Spleen (tissue), 11 donors: ENCODE results near the gene WFDC1. TPM values are rescaled to one million over a fixed set of nuclear protein-coding genes. Genes with fewer than 3 reads are reported as not detected.

Experiments used
- DNase-seq: peaks from one replicate; pipeline ENCODE4 v3.0.0-alpha.2; 2020
- H3K27ac ChIP-seq, 8 donors: fragments of 200-600 bp; sonication (generic) in 7 of 8; 1 replicate in 4 of 8; 2 replicates in 4 of 8; pipeline versions ENCODE4 v1.5.0 to v1.8.0; 2016 to 2021; ENCODE audit warnings: inconsistent platforms in 4 of 8, mild to moderate bottlenecking in 4 of 8, moderate library complexity in 1 of 8
- H3K27me3 ChIP-seq, 7 donors: fragments of 200-600 bp; sonication (generic) in 6 of 7; replicated peaks in 1 of 7; 1 replicate in 4 of 7; 2 replicates in 3 of 7; pipeline versions ENCODE4 v1.5.0 to v1.8.0; 2016 to 2021; ENCODE audit warnings: inconsistent platforms in 3 of 7, mild to moderate bottlenecking in 1 of 7
- H3K36me3 ChIP-seq, 6 donors: fragments of 200-600 bp; sonication (generic) in 5 of 6; 1 replicate in 4 of 6; 2 replicates in 2 of 6; pipeline versions ENCODE4 v1.5.0 to v1.8.0; 2016 to 2021; ENCODE audit warnings: inconsistent platforms in 2 of 6
- H3K4me1 ChIP-seq, 6 donors: fragments of 200-600 bp; sonication (generic) in 5 of 6; 1 replicate in 3 of 6; 2 replicates in 3 of 6; pipeline versions ENCODE4 v1.5.0 to v1.8.0; 2016 to 2021; ENCODE audit warnings: inconsistent platforms in 3 of 6
- H3K4me3 ChIP-seq, 8 donors: fragments of 200-600 bp; sonication (generic) in 7 of 8; 1 replicate in 4 of 8; 2 replicates in 4 of 8; pipeline versions ENCODE4 v1.5.0 to v1.8.0; 2016 to 2021; ENCODE audit warnings: inconsistent platforms in 4 of 8, mild to moderate bottlenecking in 4 of 8, moderate library complexity in 2 of 8
- H3K9me3 ChIP-seq, 8 donors: fragments of 200-600 bp; sonication (generic) in 7 of 8; 1 replicate in 4 of 8; 2 replicates in 4 of 8; pipeline versions ENCODE4 v1.5.0 to v1.8.0; 2016 to 2021; ENCODE audit warnings: inconsistent platforms in 4 of 8
- POLR2A ChIP-seq, 3 donors: fragments of 450-650 bp; IDR thresholded peaks; one replicate each; pipeline ENCODE4 v1.5.1; 2017; ENCODE audit warnings: antibody characterized with exemption in 3 of 3, mild to moderate bottlenecking in 1 of 3
- POLR2AphosphoS5 ChIP-seq, 3 donors: sonication (generic); formaldehyde crosslinking; IDR thresholded peaks; one replicate each; pipeline ENCODE4 v1.5.1; 2017; ENCODE audit warnings: antibody characterized with exemption in 3 of 3
- WGBS, 5 donors: extraction: QIAGEN DNeasy Blood & Tissue Kit in 3 of 5; methylation state at CpG; one replicate each; pipeline versions ENCODE4 v1.1.5 to v1.1.7; 2013 to 2018; 5-methylcytosine and 5-hydroxymethylcytosine counted together
- intact Hi-C: fragments of 100-400 bp; cut with DNase I; formaldehyde crosslinking; loops from one replicate; pipeline ENCODE4 v1.15.0; 2023; ENCODE audit warnings: low total_unique reads
- polyA plus RNA-seq, 3 donors: library from polyadenylated mRNA; stranded (reverse); fragments of 200-250 nt; gene quantifications; one replicate each; pipeline ENCODE4 v1.2.1, GENCODE V29; 2013
- total RNA-seq, 7 donors: library from RNA; depleted of rRNA in 3 of 7; stranded (reverse); fragments of >200 nt in 3 of 7; fragmentation: NEBNext Ultra II Directional in 4 of 7; extraction: Animal tissue kit (Norgen Biotek cat#: 25700) in 4 of 7; gene quantifications; one replicate each; pipeline versions ENCODE4 v1.1.0 to v1.2.1, GENCODE V29; 2016 to 2021
- TF ChIP-seq, protein P1 (sequence below), 11 experiments: fragments of 200-600 bp in 7 of 11; fragments of 450-650 bp in 4 of 11; sonication (generic) in 4 of 11; IDR thresholded peaks in 8 of 11; conservative IDR thresholded peaks in 3 of 11; 1 replicate in 7 of 11; 2 replicates in 4 of 11; pipeline versions ENCODE4 v1.4.0 to v1.8.0; 2016 to 2021; ENCODE audit warnings: antibody characterized with exemption in 11 of 11, inconsistent platforms in 4 of 11, mild to moderate bottlenecking in 1 of 11
- donor health status: healthy with polysubstance abuse.
- donor health status: DM: no; HTN: no; CAD: no; lungs with moderate emphysema.
- donor health status: DM: no; HTN: no; CAD: no.
- donor health status: Bipolar disorder and iron deficiency.
- donor health status: healthy.
- donor health status: DM: no; HTN: no; CAD: no.
- donor health status: DM: yes; HTN: yes; CAD: no.

Gene WFDC1
- total and polyA plus RNA-seq, 10 donors: 1.6 to 6.6 (median 2.2) TPM

DNA sequence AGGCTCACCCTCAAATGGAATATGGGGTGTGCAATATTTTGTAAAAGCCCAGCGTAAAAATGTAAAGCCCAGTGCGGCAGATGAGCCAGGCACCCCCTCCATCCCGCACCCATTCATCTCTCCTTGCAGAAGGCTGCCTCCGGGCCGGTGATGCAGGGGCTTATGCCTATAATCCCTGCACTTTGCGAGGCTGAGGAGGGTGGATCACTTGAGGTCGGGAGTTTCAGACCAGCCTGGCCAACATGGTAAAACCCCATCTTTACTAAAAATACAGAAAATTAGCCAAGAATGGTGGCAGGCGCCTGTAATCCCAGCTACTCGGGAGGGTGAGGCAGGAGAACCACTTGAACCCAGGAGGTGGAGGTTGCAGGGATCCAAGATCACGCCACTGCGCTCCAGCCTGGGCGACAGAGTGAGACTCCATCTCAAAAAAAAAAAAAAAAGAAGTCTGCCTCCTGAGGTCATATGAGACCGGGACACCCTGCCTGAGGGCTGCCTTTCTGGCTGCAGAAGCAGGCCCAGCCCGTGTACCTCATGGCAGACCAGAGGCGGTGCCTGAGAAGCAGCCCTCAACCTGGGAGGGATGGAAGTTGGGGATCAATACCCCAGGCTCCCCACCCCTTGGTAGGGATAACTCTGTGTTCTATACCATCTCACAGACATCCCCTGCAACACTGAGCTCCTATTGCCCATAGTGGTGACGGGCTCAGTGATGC, 56.2 kb downstream of the WFDC1 start:
- DNase-seq: no peak
- H3K9me3 ChIP-seq: no peaks in the 10 kb centered on the region
- 86 to 94% (median 87%) methylated on average over 15 to 16 of the region's 16 CpGs for WGBS, 5 donors
- H3K4me1 ChIP-seq: no peaks in the 10 kb centered on the region
- TF ChIP-seq POLR2AphosphoS5 (IDR thresholded peaks at IDR 0.05) (no peak), POLR2A (IDR thresholded peaks at IDR 0.05) (no peak)
- TF ChIP-seq, protein P1, sequence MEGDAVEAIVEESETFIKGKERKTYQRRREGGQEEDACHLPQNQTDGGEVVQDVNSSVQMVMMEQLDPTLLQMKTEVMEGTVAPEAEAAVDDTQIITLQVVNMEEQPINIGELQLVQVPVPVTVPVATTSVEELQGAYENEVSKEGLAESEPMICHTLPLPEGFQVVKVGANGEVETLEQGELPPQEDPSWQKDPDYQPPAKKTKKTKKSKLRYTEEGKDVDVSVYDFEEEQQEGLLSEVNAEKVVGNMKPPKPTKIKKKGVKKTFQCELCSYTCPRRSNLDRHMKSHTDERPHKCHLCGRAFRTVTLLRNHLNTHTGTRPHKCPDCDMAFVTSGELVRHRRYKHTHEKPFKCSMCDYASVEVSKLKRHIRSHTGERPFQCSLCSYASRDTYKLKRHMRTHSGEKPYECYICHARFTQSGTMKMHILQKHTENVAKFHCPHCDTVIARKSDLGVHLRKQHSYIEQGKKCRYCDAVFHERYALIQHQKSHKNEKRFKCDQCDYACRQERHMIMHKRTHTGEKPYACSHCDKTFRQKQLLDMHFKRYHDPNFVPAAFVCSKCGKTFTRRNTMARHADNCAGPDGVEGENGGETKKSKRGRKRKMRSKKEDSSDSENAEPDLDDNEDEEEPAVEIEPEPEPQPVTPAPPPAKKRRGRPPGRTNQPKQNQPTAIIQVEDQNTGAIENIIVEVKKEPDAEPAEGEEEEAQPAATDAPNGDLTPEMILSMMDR (IDR thresholded peaks at IDR 0.05 in 8 of 11, conservative IDR thresholded peaks at IDR 0.05 in 3 of 11): no peak
- H3K27ac ChIP-seq: no peak overlapping the region
- intact Hi-C loops: no loop called here
- no peaks in the 10 kb centered on the region for H3K36me3 ChIP-seq
- H3K27me3 ChIP-seq: peaks cover 0 to 19% (median 0%) of the 10 kb centered on the region in 7 donors
- no peak overlapping the region for H3K4me3 ChIP-seq

DNA sequence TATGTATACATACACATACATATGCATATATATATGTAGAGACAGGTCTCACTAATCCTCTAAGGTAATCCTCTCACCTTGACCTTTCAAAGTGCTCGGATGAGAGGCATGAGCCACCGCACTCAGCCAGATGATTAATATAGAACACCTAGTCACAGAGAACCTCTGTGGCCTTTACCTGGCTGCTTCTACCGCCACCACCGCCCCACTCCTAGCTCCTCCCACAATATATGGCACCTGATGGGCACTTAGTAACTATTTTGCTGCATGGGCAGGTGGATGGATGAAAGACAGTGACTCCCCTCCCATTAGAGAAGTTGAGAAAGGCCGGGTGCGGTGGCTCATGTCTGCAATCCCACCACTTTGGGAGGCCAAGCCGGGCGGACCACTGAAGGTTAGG, 57.0 kb downstream of the WFDC1 start:
- no peak for DNase-seq
- Histone ChIP-seq H3K27ac (no peak overlapping the region), H3K9me3 (no peaks in the 10 kb centered on the region), H3K4me3 (no peak overlapping the region), H3K27me3 (peaks cover 0 to 15% (median 0%) of the 10 kb centered on the region in 7 donors), H3K4me1 (no peaks in the 10 kb centered on the region), H3K36me3 (no peaks in the 10 kb centered on the region)
- intact Hi-C loops: no loop called here
- TF ChIP-seq, protein P1 (IDR thresholded peaks at IDR 0.05 in 8 of 11, conservative IDR thresholded peaks at IDR 0.05 in 3 of 11): no peak
- no peak for TF ChIP-seq POLR2A (IDR thresholded peaks at IDR 0.05)
- TF ChIP-seq POLR2AphosphoS5 (IDR thresholded peaks at IDR 0.05): no peak
- WGBS, 5 donors: 88 to 94% (median 91%) methylated on average over 7 to 8 of the region's 8 CpGs

DNA sequence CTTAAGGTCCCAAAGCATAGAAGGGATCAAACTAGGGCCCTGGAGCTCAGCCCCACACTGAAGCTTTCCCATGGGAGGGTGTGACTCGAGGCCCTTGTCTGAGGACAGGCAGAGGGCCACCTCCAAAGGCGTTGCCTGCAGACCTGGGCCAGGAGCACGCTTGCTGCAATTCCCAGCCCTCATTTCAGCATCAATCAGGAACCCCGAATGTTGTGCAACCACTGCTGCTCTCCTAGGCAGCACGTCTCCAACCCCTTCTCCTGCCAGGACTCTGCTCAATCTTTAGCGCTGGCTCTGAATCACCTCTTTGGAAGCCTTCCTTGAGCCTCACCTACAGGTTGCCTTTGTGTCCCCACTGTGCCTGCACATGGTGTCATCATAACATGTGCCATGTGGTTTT, 59.6 kb downstream of the WFDC1 start:
- intact Hi-C loops: no loop called here
- no peaks in the 10 kb centered on the region for H3K4me1 ChIP-seq

DNA sequence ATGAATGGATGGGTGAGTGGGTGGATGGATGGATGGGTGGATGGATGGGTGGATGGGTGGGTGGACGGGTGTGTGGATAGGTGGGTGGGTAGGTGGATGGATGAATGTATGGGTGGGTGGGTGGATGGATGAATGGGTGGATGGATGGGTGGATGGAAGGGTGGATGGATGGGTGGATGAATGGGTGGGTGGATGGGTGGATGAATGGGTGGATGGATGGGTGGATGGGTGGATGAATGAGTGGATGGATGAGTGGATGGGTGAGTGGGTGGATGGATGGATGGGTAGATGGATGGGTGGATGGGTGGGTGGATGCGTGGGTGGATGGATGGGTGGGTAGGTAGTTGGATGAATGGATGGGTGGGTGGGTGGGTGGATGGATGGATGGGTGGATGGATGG, 60.5 kb downstream of the WFDC1 start:
- no peak overlapping the region for H3K27ac ChIP-seq
- no peaks in the 10 kb centered on the region for H3K36me3 ChIP-seq
- H3K27me3 ChIP-seq: peaks cover 0 to 6% (median 0%) of the 10 kb centered on the region in 7 donors
- peaks cover 0 to 5% (median 0%) of the 10 kb centered on the region in 6 donors for H3K4me1 ChIP-seq
- TF ChIP-seq POLR2AphosphoS5 (IDR thresholded peaks at IDR 0.05): no peak
- no peak for TF ChIP-seq POLR2A (IDR thresholded peaks at IDR 0.05)
- TF ChIP-seq, protein P1 (IDR thresholded peaks at IDR 0.05 in 8 of 11, conservative IDR thresholded peaks at IDR 0.05 in 3 of 11): no peak
- H3K4me3 ChIP-seq: no peak overlapping the region
- no peak for DNase-seq
- no peaks in the 10 kb centered on the region for H3K9me3 ChIP-seq
- WGBS, 5 donors: 82 to 97% (median 88%) methylated on average over 1 to 2 of the region's 2 CpGs
- intact Hi-C loops: no loop called here

More for the DNA sequence above, 59.6 kb downstream of the WFDC1 start:
- no peaks in the 10 kb centered on the region for H3K9me3 ChIP-seq
- H3K36me3 ChIP-seq: no peaks in the 10 kb centered on the region
- no peak overlapping the region for H3K4me3 ChIP-seq
- TF ChIP-seq, protein P1 (IDR thresholded peaks at IDR 0.05 in 8 of 11, conservative IDR thresholded peaks at IDR 0.05 in 3 of 11): no peak
- TF ChIP-seq POLR2A (IDR thresholded peaks at IDR 0.05): no peak
- no peak for TF ChIP-seq POLR2AphosphoS5 (IDR thresholded peaks at IDR 0.05)
- no peak overlapping the region for H3K27ac ChIP-seq
- DNase-seq: no peak
- WGBS, 5 donors: 42 to 84% (median 72%) methylated on average over 5 to 6 of the region's 6 CpGs
- peaks cover 0 to 3% (median 0%) of the 10 kb centered on the region in 7 donors for H3K27me3 ChIP-seq
